HepG2 (cell line): ENCODE results near the gene C9orf50. TPM values are rescaled to one million over a fixed set of nuclear protein-coding genes. Genes with fewer than 3 reads are reported as not detected.
A peak's percentile ranks its signal among the peaks of the same experiment; 100 is the strongest.

Source experiments
- ARNT2 ChIP-seq: sonication (generic); formaldehyde crosslinking; IDR thresholded peaks from 2 replicates; pipeline ENCODE4 v1.8.0; 2022; ENCODE audit warnings: mild to moderate bottlenecking, low read depth, missing genetic modification reagents, moderate library complexity
- BRD4 ChIP-seq: sonication (generic); formaldehyde crosslinking; IDR thresholded peaks from 2 replicates; pipeline ENCODE4 v1.4.0; 2020; ENCODE audit warnings: missing genetic modification reagents
- GATAD1 ChIP-seq: IDR thresholded peaks from 2 replicates; pipeline ENCODE4 v1.6.1; 2016; ENCODE audit warnings: missing genetic modification reagents, missing compliant biosample characterization
- KLF12 ChIP-seq: sonication (generic); formaldehyde crosslinking; IDR thresholded peaks from 2 replicates; pipeline ENCODE4 v1.4.0; 2020; ENCODE audit warnings: missing genetic modification reagents, borderline replicate concordance
- MYC ChIP-seq: sonication (generic); formaldehyde crosslinking; IDR thresholded peaks from 2 replicates; pipeline ENCODE4 v1.9.0; 2021; ENCODE audit warnings: missing genetic modification reagents, borderline replicate concordance
- PHF5A ChIP-seq: IDR thresholded peaks from one replicate; pipeline ENCODE4 v1.6.1; 2018; ENCODE audit warnings: low read depth, missing genetic modification reagents; ENCODE audit not compliant: unreplicated experiment
- PRDM10 ChIP-seq: sonication (generic); formaldehyde crosslinking; IDR thresholded peaks from 2 replicates; pipeline ENCODE4 v1.4.0; 2020; ENCODE audit warnings: low read depth, missing genetic modification reagents
- STAT6 ChIP-seq: sonication (generic); formaldehyde crosslinking; IDR thresholded peaks from 2 replicates; pipeline ENCODE4 v1.4.0; 2020; ENCODE audit warnings: missing genetic modification reagents, mild to moderate bottlenecking, borderline replicate concordance
- THAP11 ChIP-seq: IDR thresholded peaks from 2 replicates; pipeline ENCODE4 v1.6.1; 2016; ENCODE audit warnings: missing biosample characterization, missing genetic modification reagents
- ZNF280D ChIP-seq: sonication (generic); formaldehyde crosslinking; IDR thresholded peaks from 2 replicates; pipeline ENCODE4 v1.5.1; 2020; ENCODE audit warnings: mild to moderate bottlenecking, missing genetic modification reagents
- ZNF335 ChIP-seq: sonication (generic); formaldehyde crosslinking; IDR thresholded peaks from 2 replicates; pipeline ENCODE4 v1.4.0; 2020; ENCODE audit warnings: missing genetic modification reagents
- ZNF501 ChIP-seq: sonication (generic); formaldehyde crosslinking; IDR thresholded peaks from 2 replicates; pipeline ENCODE4 v1.5.1; 2020; ENCODE audit warnings: mild to moderate bottlenecking, moderate library complexity, missing genetic modification reagents
- ZNF740 ChIP-seq: sonication (generic); formaldehyde crosslinking; IDR thresholded peaks from 2 replicates; pipeline ENCODE4 v1.4.0; 2020; ENCODE audit warnings: missing genetic modification reagents
- ZXDC ChIP-seq: sonication (generic); formaldehyde crosslinking; IDR thresholded peaks from 2 replicates; pipeline ENCODE4 v1.5.0; 2020; ENCODE audit warnings: mild to moderate bottlenecking, missing genetic modification reagents
- polyA plus RNA-seq, 8 experiments: library from polyadenylated mRNA; depleted of rRNA in 3 of 8; stranded (reverse) in 7 of 8; unstranded in 1 of 8; fragments of >200 nt; fragmentation: Illumina TruSeq in 4 of 8; extraction: Trizol in 4 of 8; gene quantifications; 2 replicates each; pipeline versions ENCODE4 v1.2.1 to v1.2.3, GENCODE V29; 2011 to 2016; ENCODE audit warnings: low read depth in 4 of 8, missing spikeins in 1 of 8, mixed read lengths in 1 of 8; ENCODE audit not compliant: insufficient read depth in 1 of 8
- total RNA-seq, 5 experiments: library from RNA; depleted of rRNA; stranded (reverse); fragments of >200 nt; fragmentation: Illumina TruSeq; extraction: Trizol; gene quantifications; 2 replicates each; pipeline ENCODE4 v1.2.3, GENCODE V29; 2016; ENCODE audit warnings: low read depth in 1 of 5

Gene C9orf50
- total and polyA plus RNA-seq, 2 of the 13 experiments (the other 11 are each of a cell fraction or from before 2014, with no cell fraction given): not detected

- TF ChIP-seq THAP11 (CRISPR knock-in tag) (no peak; the same call in 1 of the 2 replicates), ZNF335 (CRISPR knock-in tag) (no peak), ZNF501 (CRISPR knock-in tag) (no peak; the same call in 1 of the 2 replicates), PHF5A (no peak), PRDM10 (CRISPR knock-in tag) (no peak), BRD4 (CRISPR knock-in tag) (peak; percentile 43), MYC (CRISPR knock-in tag) (peak; percentile 50; the same call in 1 of the 2 replicates), KLF12 (CRISPR knock-in tag) (peak; percentile 24; the same call in 1 of the 2 replicates), ZXDC (CRISPR knock-in tag) (no peak; the same call in 1 of the 2 replicates), ARNT2 (CRISPR knock-in tag) (peak; percentile 75; the same call in 1 of the 2 replicates), GATAD1 (CRISPR knock-in tag) (no peak), ZNF740 (CRISPR knock-in tag) (no peak), STAT6 (CRISPR knock-in tag) (no peak), ZNF280D (CRISPR knock-in tag) (no peak)
These were observed 52.1 kb downstream of the C9orf50 start (continued) for GRCh38 chr9:129568560-129569501.
